GM19035 (cell line): Measurements from ENCODE around the gene LCN10.
"Not testable (repeated sequence)": the region's sequence is repeated elsewhere in the genome, so short reads cannot be mapped to it uniquely, and the experiment has no call there.

Experiments used
- ATAC-seq: cut with Tn5 transposase; IDR thresholded peaks from one replicate; pipeline ENCODE4 v1.9.1; 2021; ENCODE audit not compliant: unreplicated experiment

The LCN10 gene

GRCh38 chr9:136721339-136722092 lies 21.2 kb downstream of the LCN10 start:
- ATAC-seq = no peak

- ATAC-seq = no peak
Observed at GRCh38 chr9:136720898-136721338, 21.8 kb downstream of the LCN10 start.

- no peak for ATAC-seq
Observed at GRCh38 chr9:136720251-136720897, 22.4 kb downstream of the LCN10 start.

- ATAC-seq = no peak
Observed at GRCh38 chr9:136719195-136719880, 23.4 kb downstream of the LCN10 start.

DNA sequence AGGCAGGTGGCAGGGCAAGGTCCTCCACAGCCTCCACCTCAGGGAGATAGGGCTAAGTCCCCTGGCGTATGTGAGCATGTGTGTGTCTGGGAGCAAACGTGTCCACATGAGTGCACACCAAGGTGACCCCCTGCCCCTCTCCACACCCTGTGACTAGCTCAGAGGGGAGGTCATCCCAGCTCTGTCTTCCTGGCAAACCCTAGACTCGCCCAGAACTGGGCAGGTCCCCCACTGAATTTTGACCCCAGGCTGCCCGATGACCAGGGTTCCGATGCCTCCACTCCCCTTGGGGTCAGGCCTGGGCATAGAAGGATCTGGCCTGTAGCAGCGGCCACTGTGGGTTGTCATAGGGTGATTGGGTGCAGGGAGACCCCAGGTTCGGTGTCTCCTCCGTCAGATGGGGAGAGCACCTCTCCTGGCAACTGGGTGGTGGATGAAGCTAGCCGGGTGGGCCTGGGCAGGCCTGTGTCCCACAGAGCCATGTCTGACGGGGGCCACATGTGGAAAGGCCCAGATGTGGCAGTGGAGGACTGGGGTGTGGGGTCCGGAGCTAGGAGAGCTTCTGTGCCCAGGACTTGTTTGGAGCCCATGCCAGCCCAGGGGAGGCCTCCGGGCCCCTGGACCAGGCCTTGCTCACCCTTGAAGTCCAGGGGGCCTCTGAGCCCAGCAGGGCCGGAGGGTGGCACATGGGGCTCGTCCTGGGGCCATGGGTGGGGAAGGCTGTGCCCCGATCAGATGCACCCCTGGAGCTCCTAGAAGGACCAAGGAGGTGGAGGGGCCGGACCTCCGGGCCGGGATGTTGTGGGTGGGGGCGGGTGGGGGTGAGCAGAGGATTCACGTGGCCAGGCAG lies 24.2 kb downstream of the LCN10 start:
- no peak for ATAC-seq

GRCh38 chr9:136717399-136717798 lies 25.3 kb downstream of the LCN10 start:
- no peak for ATAC-seq

GRCh38 chr9:136714893-136715274 lies 27.9 kb downstream of the LCN10 start:
- ATAC-seq = no peak

GRCh38 chr9:136714096-136714892 lies 28.4 kb downstream of the LCN10 start:
- no peak for ATAC-seq

DNA sequence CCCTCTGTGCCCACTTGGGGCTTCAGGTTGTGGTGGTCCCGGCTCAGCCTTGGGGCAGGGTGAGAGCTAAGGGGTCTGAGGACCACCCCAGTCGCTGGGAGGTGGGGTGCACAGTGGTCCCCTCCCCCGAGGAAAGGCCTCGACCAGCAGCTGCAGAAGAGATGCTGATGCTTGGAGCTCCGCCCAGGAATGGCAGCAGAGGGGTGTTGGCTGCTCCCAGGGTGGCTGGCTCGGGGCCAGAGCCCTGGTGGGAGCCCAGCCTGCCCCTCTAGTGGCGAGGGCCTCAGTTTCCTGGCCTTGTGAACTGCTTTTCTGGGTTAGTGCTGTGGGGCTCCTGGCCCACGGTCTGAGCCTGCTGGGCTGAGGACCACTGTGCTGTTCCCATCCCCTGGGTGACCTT lies 29.2 kb downstream of the LCN10 start:
- no peak for ATAC-seq

GRCh38 chr9:136712690-136713544 lies 29.8 kb downstream of the LCN10 start:
- no peak for ATAC-seq

- ATAC-seq = no peak
Observed at GRCh38 chr9:136711751-136712689, 30.7 kb downstream of the LCN10 start, which contains the start of gene DIPK1B. DIPK1B (plus strand) TSS chr9:136712572; CDS start chr9:136712666, 94 bp downstream.

DNA sequence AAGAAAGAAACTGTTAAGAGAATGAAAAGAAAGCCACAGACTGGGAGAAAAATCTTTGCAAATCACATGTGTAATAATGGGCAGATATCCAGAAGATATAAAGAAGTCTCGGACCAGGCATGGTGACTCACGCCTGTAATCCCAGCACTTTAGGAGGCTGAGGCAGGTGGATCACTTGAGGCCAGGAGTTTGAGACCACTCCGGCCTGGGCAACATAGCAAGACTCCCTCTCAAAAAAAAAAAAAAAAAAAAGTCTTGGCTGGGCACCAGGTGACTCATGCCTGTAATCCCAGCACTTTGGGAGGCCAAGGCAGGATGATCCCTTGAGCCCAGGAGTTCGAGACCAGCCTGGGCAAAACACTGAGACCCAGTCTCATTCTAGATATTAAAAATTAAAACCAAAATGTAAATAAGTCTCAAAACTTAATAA lies 31.5 kb downstream of the LCN10 start:
- not testable (repeated sequence) for ATAC-seq

DNA sequence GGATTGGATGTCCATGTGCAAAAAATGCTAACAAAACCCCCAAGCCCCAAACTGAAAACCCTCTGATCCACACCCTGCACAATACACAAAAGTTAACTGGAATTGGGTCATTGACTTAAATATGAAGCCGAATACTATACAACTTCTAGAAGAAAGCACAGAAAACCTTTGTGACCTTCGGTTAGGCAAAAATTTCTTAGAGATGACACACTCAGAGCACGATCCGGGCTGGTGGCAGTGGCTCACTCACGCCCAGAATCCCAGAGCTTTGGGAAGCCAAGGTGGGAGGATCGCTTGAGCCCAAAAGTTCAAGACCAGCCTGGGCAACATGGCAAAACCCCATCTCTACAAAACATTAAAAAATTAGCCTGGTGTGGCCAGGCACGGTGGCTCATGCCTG lies 32.2 kb downstream of the LCN10 start:
- ATAC-seq = no peak

DNA sequence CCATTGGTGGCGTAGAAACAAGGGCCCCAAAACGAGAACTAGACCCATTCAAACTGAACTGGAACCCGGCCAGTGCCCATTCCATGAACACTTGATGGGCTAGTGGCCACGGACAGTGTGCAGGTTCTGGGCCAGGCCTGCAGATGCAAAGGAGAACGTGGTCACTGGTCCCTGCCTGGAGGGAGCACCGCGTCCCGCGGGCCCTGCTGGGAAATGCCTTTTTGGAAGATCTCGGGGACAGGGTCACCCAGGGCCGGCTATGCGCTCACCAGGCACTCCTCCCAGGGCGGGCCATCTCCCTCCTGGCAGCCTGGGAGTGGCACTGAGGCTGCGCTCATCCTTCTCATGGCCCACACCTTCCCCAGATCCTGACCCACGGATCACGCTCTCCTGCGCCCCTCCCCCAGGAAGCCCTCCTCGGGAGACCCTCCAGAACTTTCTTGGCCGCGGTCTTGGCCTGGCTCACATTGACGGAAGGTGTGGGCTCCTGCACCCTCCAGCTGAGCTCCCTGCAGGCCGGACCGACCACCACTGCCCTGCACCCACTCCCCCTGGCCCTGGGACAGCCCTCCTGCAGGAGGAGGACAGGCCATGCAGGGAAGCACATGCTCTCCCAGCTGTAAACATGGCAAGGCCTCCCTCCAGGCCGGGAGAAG lies 33.2 kb downstream of the LCN10 start:
- ATAC-seq = no peak

DNA sequence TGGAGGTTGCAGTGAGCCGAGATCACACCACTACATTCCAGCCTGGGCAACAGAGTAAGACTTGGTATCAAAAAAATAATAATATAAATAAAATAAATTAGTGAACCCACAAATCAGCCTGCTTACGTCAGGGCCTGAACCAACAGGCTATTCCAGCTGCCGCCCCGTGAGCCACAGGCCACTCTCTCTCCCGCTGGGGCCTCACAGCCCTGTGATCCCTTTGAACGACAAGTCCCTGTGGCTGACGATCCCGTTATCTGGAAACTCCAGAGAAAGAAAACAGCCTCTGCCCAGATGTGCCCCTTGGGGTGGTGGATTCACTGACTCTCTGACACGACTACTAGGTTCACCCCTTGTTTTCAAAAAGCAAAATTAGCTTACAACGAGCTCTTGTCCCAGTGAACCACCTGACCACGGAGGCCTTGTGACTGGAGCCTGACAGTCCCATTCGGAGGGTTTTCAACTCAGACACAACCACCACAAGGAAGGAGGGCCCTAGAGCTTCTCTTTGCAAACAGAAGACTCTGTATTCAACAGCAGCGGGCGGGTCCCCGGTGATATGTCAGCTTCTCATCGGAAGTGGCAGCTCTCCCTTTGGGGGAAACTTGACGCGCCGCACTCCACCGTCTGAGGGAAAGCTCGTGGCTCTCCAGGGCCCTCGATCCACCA lies 34.8 kb downstream of the LCN10 start:
- ATAC-seq = no peak

GRCh38 chr9:136707011-136707410 lies 35.7 kb downstream of the LCN10 start:
- no peak for ATAC-seq

DNA sequence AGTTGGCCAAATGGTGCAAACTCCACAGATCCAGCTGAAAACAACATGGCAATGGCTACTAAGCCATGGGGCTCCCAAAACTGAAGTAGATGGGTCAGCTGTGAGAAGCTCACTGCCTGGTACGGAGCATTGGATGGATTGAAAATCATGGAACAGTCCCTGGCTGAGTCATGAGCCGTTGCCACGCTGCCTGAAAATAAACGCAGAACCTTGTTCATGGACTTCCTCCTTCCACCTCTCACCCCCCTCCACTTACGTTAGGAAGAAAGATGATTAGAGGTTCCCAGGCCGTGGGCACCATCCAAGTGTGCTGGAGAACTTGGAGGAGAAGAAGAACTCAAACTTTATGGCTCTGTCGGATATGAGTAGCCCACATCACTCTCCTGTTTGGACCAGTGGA lies 37.2 kb downstream of the LCN10 start:
- no peak for ATAC-seq
